WTC11 (cell line): Measurements from ENCODE around the gene CARS1. TPM values are rescaled to one million over a fixed set of nuclear protein-coding genes. Genes with fewer than 3 reads are reported as not detected.

ENCODE experiments used
- ATAC-seq: fragments of 200-7000 bp; cut with Tn5 transposase; 2 replicates; pipeline ENCODE4 v1.10.0; 2021; ENCODE audit warnings: mild to moderate bottlenecking, moderate library complexity
- CTCF ChIA-PET: fragments of 300-600 bp; sonication (Branson Sonifier 250); formaldehyde crosslinking; loops from one replicate; lab custom pipeline; 2021; ENCODE audit warnings: antibody characterized with exemption; lab: Charles Lee
- POLR2A ChIA-PET: fragments of 350-600 bp; sonication (Branson Sonifier 250); formaldehyde crosslinking; loops from one replicate; lab custom pipeline; 2021; ENCODE audit warnings: antibody characterized with exemption; lab: Charles Lee
- DNase-seq: peaks from one replicate; pipeline ENCODE4 v3.0.0; 2021; ENCODE audit warnings: low spot score
- H3K27ac Mint-ChIP-seq: 2 replicates; pipeline ENCODE4 v1.8.0; 2021; ENCODE audit warnings: mixed read lengths
- H3K27me3 Mint-ChIP-seq: 2 replicates; pipeline ENCODE4 v1.8.0; 2021; ENCODE audit warnings: low read depth, mild to moderate bottlenecking, moderate library complexity, mixed read lengths
- H3K36me3 Mint-ChIP-seq: 2 replicates; pipeline ENCODE4 v1.8.0; 2021; ENCODE audit warnings: mixed read lengths
- H3K4me1 Mint-ChIP-seq: 2 replicates; pipeline ENCODE4 v1.8.0; 2022; ENCODE audit warnings: mixed read lengths
- H3K4me3 Mint-ChIP-seq: 2 replicates; pipeline ENCODE4 v1.8.0; 2021; ENCODE audit warnings: mild to moderate bottlenecking, moderate library complexity, mixed read lengths
- H3K9me3 Mint-ChIP-seq: 2 replicates; pipeline ENCODE4 v1.8.0; 2021; ENCODE audit warnings: mixed read lengths
- ELF4 ChIP-seq: sonication (generic); formaldehyde crosslinking; IDR thresholded peaks from 2 replicates; pipeline ENCODE4 v1.8.1; 2022; ENCODE audit warnings: low read depth, mild to moderate bottlenecking, moderate library complexity, missing genetic modification reagents
- GABPB1 ChIP-seq: sonication (generic); formaldehyde crosslinking; IDR thresholded peaks from 2 replicates; pipeline ENCODE4 v1.8.1; 2023; ENCODE audit warnings: mild to moderate bottlenecking, missing genetic modification reagents
- GRHL2 ChIP-seq: fragments of 250-450 bp; sonication (Bioruptor Pico); IDR thresholded peaks from 2 replicates; pipeline ENCODE4 v1.8.0; 2022; ENCODE audit warnings: mild to moderate bottlenecking, moderate library complexity; ENCODE audit not compliant: insufficient replicate concordance, severe bottlenecking
- HMGA2 ChIP-seq: fragments of 250-450 bp; sonication (Bioruptor Pico); IDR thresholded peaks from 2 replicates; pipeline ENCODE4 v1.4.0; 2021; ENCODE audit warnings: mild to moderate bottlenecking, moderate library complexity
- KAT7 ChIP-seq: sonication (generic); formaldehyde crosslinking; IDR thresholded peaks from 2 replicates; pipeline ENCODE4 v1.8.1; 2023; ENCODE audit warnings: missing genetic modification reagents, mild to moderate bottlenecking, borderline replicate concordance
- RELA ChIP-seq: sonication (generic); formaldehyde crosslinking; IDR thresholded peaks from 2 replicates; pipeline ENCODE4 v1.8.1; 2022; ENCODE audit warnings: missing genetic modification reagents, mild to moderate bottlenecking, borderline replicate concordance
- ZNF121 ChIP-seq: sonication (generic); formaldehyde crosslinking; IDR thresholded peaks from 2 replicates; pipeline ENCODE4 v1.8.0; 2023; ENCODE audit warnings: missing genetic modification reagents
- ZNF671 ChIP-seq: fragments of 250-450 bp; sonication (Bioruptor Pico); IDR thresholded peaks from 2 replicates; pipeline ENCODE4 v1.8.0; 2021; ENCODE audit warnings: mild to moderate bottlenecking
- total RNA-seq: library from RNA; stranded (reverse); gene quantifications from 3 replicates; pipeline ENCODE4 v1.2.3, GENCODE V29; 2021
- TF ChIP-seq, protein P1 (sequence below): sonication (generic); formaldehyde crosslinking; IDR thresholded peaks from 2 replicates; pipeline ENCODE4 v1.8.1; 2023; ENCODE audit warnings: mild to moderate bottlenecking, missing genetic modification reagents, moderate library complexity
- TF ChIP-seq, protein P2 (sequence below): sonication (generic); formaldehyde crosslinking; IDR thresholded peaks from 2 replicates; pipeline ENCODE4 v1.8.0; 2022; ENCODE audit warnings: mild to moderate bottlenecking, missing genetic modification reagents
- TF ChIP-seq, protein P3 (sequence below): fragments of 250-450 bp; sonication (Bioruptor Pico); IDR thresholded peaks from 2 replicates; pipeline ENCODE4 v2.1.2; 2022; ENCODE audit warnings: mild to moderate bottlenecking, moderate library complexity
- TF ChIP-seq, protein P4 (sequence below): sonication (generic); formaldehyde crosslinking; IDR thresholded peaks from 2 replicates; pipeline ENCODE4 v1.8.1; 2022; ENCODE audit warnings: mild to moderate bottlenecking, moderate library complexity, missing genetic modification reagents
- TF ChIP-seq, protein P5 (sequence below): sonication (generic); formaldehyde crosslinking; IDR thresholded peaks from 2 replicates; pipeline ENCODE4 v1.8.0; 2023; ENCODE audit warnings: missing genetic modification reagents, mild to moderate bottlenecking, borderline replicate concordance
- TF ChIP-seq, protein P6 (sequence below): sonication (generic); formaldehyde crosslinking; IDR thresholded peaks from 2 replicates; pipeline ENCODE4 v1.8.1; 2023; ENCODE audit warnings: mild to moderate bottlenecking, missing genetic modification reagents, moderate library complexity

The CARS1 gene
- total RNA-seq, 1 experiment from 2014 or later, result 92.0 TPM

DNA sequence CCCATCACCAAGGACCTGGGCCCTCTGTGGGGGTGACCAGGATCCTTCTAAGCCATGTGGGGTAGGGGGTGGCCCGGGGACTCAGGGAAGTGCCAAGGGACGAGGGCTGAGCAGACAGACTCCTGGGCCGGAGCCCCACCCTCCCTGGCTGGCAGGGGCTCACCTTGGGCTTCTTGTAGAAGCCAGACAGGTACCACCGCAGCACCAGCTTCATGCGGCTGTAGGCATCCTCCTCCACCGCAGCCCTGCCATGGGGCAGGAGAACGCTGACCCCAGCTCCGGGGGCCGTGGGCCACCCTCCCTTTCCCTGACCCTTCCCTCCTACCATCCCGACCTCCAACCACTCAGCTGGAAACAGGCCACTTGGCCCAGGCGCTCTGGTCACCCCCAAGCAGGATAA, 45.9 kb upstream of the CARS1 start (continued):
- TF ChIP-seq, protein P1, sequence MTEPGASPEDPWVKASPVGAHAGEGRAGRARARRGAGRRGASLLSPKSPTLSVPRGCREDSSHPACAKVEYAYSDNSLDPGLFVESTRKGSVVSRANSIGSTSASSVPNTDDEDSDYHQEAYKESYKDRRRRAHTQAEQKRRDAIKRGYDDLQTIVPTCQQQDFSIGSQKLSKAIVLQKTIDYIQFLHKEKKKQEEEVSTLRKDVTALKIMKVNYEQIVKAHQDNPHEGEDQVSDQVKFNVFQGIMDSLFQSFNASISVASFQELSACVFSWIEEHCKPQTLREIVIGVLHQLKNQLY, result no peak

DNA sequence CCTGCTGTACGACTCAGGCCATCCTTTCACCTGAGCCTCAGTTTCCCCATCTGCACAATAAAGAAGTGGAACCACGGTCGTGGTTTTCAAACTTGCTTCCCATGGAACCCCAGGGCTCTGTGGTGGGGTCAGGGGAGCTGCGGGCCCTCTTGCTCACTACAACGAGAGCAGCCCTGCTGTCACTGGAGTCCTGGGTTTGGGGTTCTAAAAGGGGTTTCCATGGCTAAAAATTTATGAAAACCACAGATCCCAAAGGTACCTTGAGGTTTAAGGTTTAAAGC, 45.4 kb upstream of the CARS1 start:
- POLR2A ChIA-PET, result no interaction called here
- Mint-ChIP-seq H3K36me3 (0 out of 2 replicates have a peak, but pooled peaks cover 2% of the 10 kb centered on the region), H3K27ac (no peak overlapping the region), H3K4me1 (peaks cover 9% of the 10 kb centered on the region), H3K27me3 (no peaks in the 10 kb centered on the region), H3K4me3 (no peak overlapping the region), H3K9me3 (no peaks in the 10 kb centered on the region)
- TF ChIP-seq ELF4 (CRISPR knock-in tag) (no peak), HMGA2 (CRISPR knock-in tag) (no peak), ZNF121 (no peak)
- TF ChIP-seq, protein P2, sequence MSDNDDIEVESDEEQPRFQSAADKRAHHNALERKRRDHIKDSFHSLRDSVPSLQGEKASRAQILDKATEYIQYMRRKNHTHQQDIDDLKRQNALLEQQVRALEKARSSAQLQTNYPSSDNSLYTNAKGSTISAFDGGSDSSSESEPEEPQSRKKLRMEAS (CRISPR knock-in tag), result no peak
- TF ChIP-seq, protein P3, sequence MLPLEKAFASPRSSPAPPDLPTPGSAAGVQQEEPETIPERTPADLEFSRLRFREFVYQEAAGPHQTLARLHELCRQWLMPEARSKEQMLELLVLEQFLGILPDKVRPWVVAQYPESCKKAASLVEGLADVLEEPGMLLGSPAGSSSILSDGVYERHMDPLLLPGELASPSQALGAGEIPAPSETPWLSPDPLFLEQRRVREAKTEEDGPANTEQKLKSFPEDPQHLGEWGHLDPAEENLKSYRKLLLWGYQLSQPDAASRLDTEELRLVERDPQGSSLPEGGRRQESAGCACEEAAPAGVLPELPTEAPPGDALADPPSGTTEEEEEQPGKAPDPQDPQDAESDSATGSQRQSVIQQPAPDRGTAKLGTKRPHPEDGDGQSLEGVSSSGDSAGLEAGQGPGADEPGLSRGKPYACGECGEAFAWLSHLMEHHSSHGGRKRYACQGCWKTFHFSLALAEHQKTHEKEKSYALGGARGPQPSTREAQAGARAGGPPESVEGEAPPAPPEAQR (CRISPR knock-in tag), result no peak
- CTCF ChIA-PET, result no interaction called here
- DNase-seq (no peak), ATAC-seq (no peak)

DNA sequence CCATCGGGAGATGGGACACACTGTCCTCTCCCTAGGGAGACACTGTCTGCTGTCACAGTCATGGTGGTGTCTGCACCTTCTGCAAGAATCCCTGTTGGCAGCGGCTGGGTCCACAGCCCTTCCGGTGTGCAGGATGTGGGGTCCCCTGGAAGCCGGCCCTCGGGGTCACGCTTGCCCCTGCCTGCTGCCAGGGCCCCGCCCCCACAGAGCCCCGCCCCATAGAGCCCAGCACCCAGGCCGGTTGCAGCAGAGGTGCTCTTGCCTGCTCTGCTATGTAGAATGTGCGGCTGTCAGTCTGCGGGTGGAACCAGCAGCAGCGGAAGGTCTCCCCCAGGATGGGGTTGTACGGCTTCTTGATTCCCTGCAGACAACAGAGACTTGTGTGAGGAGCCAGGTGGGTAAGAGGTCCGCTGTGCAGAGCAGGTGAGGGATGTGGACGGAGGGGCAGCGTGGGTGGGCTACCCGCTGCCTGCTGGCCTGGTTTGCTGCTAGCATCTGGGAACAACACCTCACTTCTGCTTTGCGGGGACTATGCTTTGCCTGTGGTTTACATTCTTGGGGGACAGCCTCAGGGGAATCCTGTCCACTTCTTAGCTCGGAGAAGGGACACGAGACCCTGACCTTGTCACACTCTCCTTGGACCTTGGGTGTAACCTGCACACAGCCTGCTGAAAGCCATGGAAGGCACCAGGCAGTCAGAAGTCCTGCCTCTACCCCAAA, 44.9 kb upstream of the CARS1 start:
- DNase-seq, result no peak
- TF ChIP-seq RELA (CRISPR knock-in tag), result no peak
- TF ChIP-seq, protein P4, sequence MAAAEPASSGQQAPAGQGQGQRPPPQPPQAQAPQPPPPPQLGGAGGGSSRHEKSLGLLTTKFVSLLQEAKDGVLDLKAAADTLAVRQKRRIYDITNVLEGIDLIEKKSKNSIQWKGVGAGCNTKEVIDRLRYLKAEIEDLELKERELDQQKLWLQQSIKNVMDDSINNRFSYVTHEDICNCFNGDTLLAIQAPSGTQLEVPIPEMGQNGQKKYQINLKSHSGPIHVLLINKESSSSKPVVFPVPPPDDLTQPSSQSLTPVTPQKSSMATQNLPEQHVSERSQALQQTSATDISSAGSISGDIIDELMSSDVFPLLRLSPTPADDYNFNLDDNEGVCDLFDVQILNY, result no peak
- TF ChIP-seq, all 79 proteins: peak for 0
- H3K4me3 Mint-ChIP-seq, result no peak overlapping the region
- ChIA-PET CTCF (no interaction called here), POLR2A (no interaction called here)
- no peaks in the 10 kb centered on the region for H3K9me3 Mint-ChIP-seq
- peaks cover 5% of the 10 kb centered on the region; the same call in 1 of the 2 replicates for H3K4me1 Mint-ChIP-seq
- peak; percentile 31; the same call in 1 of the 2 replicates for ATAC-seq
- H3K27ac Mint-ChIP-seq, result no peak overlapping the region
- 0 out of 2 replicates have a peak, but pooled peaks cover 2% of the 10 kb centered on the region for H3K36me3 Mint-ChIP-seq
- no peaks in the 10 kb centered on the region for H3K27me3 Mint-ChIP-seq

DNA sequence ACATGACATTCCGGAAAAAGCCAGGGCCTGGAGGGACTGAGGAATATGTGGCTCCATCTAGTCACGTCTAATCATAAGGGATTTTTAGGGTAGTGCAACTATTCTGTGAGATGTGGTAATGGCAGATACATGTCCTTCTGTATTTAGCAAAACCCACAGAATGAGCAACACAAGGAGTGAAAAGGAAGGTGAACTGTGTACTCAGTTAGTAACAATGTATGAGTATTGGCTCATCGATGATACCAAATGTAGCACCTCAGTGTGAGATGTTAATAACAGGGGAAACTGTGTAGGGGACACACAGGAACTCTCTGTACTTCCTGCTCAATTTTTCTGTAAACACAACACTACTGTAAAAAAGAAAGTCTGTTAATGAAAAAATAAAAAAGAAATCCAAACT, 42.0 kb upstream of the CARS1 start:
- H3K4me1 Mint-ChIP-seq, result peaks cover 10% of the 10 kb centered on the region; the same call in 1 of the 2 replicates
- H3K27ac Mint-ChIP-seq, result peak overlapping the region; percentile 69; the same call in 1 of the 2 replicates
- TF ChIP-seq GABPB1 (CRISPR knock-in tag), result no peak
- no peak for TF ChIP-seq GRHL2
- TF ChIP-seq, protein P5, sequence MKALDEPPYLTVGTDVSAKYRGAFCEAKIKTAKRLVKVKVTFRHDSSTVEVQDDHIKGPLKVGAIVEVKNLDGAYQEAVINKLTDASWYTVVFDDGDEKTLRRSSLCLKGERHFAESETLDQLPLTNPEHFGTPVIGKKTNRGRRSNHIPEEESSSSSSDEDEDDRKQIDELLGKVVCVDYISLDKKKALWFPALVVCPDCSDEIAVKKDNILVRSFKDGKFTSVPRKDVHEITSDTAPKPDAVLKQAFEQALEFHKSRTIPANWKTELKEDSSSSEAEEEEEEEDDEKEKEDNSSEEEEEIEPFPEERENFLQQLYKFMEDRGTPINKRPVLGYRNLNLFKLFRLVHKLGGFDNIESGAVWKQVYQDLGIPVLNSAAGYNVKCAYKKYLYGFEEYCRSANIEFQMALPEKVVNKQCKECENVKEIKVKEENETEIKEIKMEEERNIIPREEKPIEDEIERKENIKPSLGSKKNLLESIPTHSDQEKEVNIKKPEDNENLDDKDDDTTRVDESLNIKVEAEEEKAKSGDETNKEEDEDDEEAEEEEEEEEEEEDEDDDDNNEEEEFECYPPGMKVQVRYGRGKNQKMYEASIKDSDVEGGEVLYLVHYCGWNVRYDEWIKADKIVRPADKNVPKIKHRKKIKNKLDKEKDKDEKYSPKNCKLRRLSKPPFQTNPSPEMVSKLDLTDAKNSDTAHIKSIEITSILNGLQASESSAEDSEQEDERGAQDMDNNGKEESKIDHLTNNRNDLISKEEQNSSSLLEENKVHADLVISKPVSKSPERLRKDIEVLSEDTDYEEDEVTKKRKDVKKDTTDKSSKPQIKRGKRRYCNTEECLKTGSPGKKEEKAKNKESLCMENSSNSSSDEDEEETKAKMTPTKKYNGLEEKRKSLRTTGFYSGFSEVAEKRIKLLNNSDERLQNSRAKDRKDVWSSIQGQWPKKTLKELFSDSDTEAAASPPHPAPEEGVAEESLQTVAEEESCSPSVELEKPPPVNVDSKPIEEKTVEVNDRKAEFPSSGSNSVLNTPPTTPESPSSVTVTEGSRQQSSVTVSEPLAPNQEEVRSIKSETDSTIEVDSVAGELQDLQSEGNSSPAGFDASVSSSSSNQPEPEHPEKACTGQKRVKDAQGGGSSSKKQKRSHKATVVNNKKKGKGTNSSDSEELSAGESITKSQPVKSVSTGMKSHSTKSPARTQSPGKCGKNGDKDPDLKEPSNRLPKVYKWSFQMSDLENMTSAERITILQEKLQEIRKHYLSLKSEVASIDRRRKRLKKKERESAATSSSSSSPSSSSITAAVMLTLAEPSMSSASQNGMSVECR (CRISPR knock-in tag), result no peak
- TF ChIP-seq KAT7 (CRISPR knock-in tag), result no peak
- TF ChIP-seq, protein P6, sequence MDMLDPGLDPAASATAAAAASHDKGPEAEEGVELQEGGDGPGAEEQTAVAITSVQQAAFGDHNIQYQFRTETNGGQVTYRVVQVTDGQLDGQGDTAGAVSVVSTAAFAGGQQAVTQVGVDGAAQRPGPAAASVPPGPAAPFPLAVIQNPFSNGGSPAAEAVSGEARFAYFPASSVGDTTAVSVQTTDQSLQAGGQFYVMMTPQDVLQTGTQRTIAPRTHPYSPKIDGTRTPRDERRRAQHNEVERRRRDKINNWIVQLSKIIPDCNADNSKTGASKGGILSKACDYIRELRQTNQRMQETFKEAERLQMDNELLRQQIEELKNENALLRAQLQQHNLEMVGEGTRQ (CRISPR knock-in tag), result no peak
- no peak for TF ChIP-seq ZNF671 (CRISPR knock-in tag)
- DNase-seq (no peak), ATAC-seq (no peak)
- H3K27me3 Mint-ChIP-seq, result peaks cover 7% of the 10 kb centered on the region
- H3K36me3 Mint-ChIP-seq, result peaks cover 4% of the 10 kb centered on the region; the same call in 1 of the 2 replicates
- ChIA-PET CTCF (interaction anchor here (0.7 kb wide), 1 partner anchor 8 kb away, joined by 5 read pairs; no protein-coding TSS in a partner anchor), POLR2A (no interaction called here)
- no peak overlapping the region for H3K4me3 Mint-ChIP-seq
- H3K9me3 Mint-ChIP-seq, result peaks cover 3% of the 10 kb centered on the region; the same call in 1 of the 2 replicates
